ENCODE results near the gene BCHE. TPM values are rescaled to one million over a fixed set of nuclear protein-coding genes. Genes with fewer than 3 reads are reported as not detected.
A peak's percentile ranks its signal among the peaks of the same experiment; 100 is the strongest.

BCHE gene
- total and polyA plus RNA-seq, 2 of the 13 experiments (the other 11 are each of a cell fraction or from before 2014, with no cell fraction given), result not detected

- BruUV-seq (replicated peaks), result no TSS peak
- Histone ChIP-seq H3K9ac (ENCODE audit: insufficient read depth, low read depth, low read length) (no peak overlapping the region), H3K4me2 (ENCODE audit: low read depth, low read length) (no peak overlapping the region), H4K20me1 (ENCODE audit: insufficient read depth, low read length) (no peaks in the 10 kb centered on the region), H3K4me1 (ENCODE audit: insufficient read depth, low read length) (peaks cover 15% of the 10 kb centered on the region), H2AFZ (ENCODE audit: low read length) (peak overlapping the region; percentile 79), H3K4me3 (replicated peaks in 1 of 3; ENCODE audit: insufficient read depth in 1 of 3, low read depth in 2 of 3, low read length in 3 of 3) (no peak overlapping the region), H3K27ac (ENCODE audit: extremely low read length, insufficient read depth, low read length) (no peak overlapping the region), H3K27me3 (ENCODE audit: control insufficient read depth in 1 of 2, insufficient read depth in 2 of 2, low read length in 2 of 2) (no peaks in the 10 kb centered on the region), H3K36me3 (replicated peaks in 1 of 2; ENCODE audit: control insufficient read depth in 1 of 2, insufficient read depth in 2 of 2, low read length in 2 of 2) (no peaks in the 10 kb centered on the region), H3K9me3 (ENCODE audit: low read length) (no peaks in the 10 kb centered on the region), H3K79me2 (ENCODE audit: insufficient read depth, low read length) (no peaks in the 10 kb centered on the region)
- intact Hi-C loops (cut with micrococcal nuclease; ENCODE audit: unreplicated experiment), result no loop called here
- WGBS (ENCODE audit: low lambda C conversion rate), result 11% methylated on average over 4 of the region's 4 CpGs
- in situ Hi-C loops (cut with HindIII; ENCODE audit: extremely low pct_ligation_motif_present, low pct_unique_long_range_greater_than_20kb), result no loop called here
- no peak for ATAC-seq
- FAIRE-seq, result no peak
- no peak for TF ChIP-seq HES4 (CRISPR knock-in tag; IDR thresholded peaks at IDR 0.05; ENCODE audit: borderline replicate concordance)
- no peak for TF ChIP-seq ZNF605 (CRISPR knock-in tag; IDR thresholded peaks at IDR 0.05)
- TF ChIP-seq ZNF343 (CRISPR knock-in tag; IDR thresholded peaks at IDR 0.05), result no peak
- no peak for TF ChIP-seq IRF9 (CRISPR knock-in tag; IDR thresholded peaks at IDR 0.05; ENCODE audit: borderline replicate concordance)
- no peak for TF ChIP-seq POLR2AphosphoS5 (IDR thresholded peaks at IDR 0.05; ENCODE audit: low read depth, low read length)
- no peak for TF ChIP-seq HNRNPL (IDR thresholded peaks at IDR 0.05; ENCODE audit: low read depth, low read length)
- no peak for TF ChIP-seq AHR (CRISPR knock-in tag; IDR thresholded peaks at IDR 0.05)
- TF ChIP-seq NFE2 (CRISPR knock-in tag; IDR thresholded peaks at IDR 0.05), result no peak
- no peak for TF ChIP-seq ZNF253 (CRISPR knock-in tag; IDR thresholded peaks at IDR 0.05; ENCODE audit: borderline replicate concordance)
- no peak for TF ChIP-seq MAFF (IDR thresholded peaks at IDR 0.05; ENCODE audit: low read depth, low read length)
- no peak for TF ChIP-seq ZBTB26 (CRISPR knock-in tag; IDR thresholded peaks at IDR 0.05; ENCODE audit: borderline replicate concordance)
- no peak for TF ChIP-seq GMEB2 (CRISPR knock-in tag; IDR thresholded peaks at IDR 0.05; ENCODE audit: low read depth)
- TF ChIP-seq FOXM1 (CRISPR knock-in tag; IDR thresholded peaks at IDR 0.05), result no peak
- no peak for TF ChIP-seq HNF4G (IDR thresholded peaks at IDR 0.05; ENCODE audit: borderline replicate concordance, low read depth, low read length)
- TF ChIP-seq HNF4G (CRISPR knock-in tag; IDR thresholded peaks at IDR 0.05; ENCODE audit: borderline replicate concordance, low read depth), result no peak
- no peak for TF ChIP-seq ATAD3A (CRISPR knock-in tag; IDR thresholded peaks at IDR 0.05)
- TF ChIP-seq SKI (IDR thresholded peaks at IDR 0.05; ENCODE audit: partially characterized antibody), result no peak
- no peak for TF ChIP-seq ZNF615 (CRISPR knock-in tag; IDR thresholded peaks at IDR 0.05; ENCODE audit: borderline replicate concordance)
- TF ChIP-seq CBX1 (IDR thresholded peaks at IDR 0.05; ENCODE audit: low read depth), result no peak
- no peak for TF ChIP-seq CREM (IDR thresholded peaks at IDR 0.05)
- TF ChIP-seq CREM (CRISPR knock-in tag; IDR thresholded peaks at IDR 0.05), result no peak
- no peak for TF ChIP-seq SOX6 (IDR thresholded peaks at IDR 0.05)
- TF ChIP-seq SOX6 (CRISPR knock-in tag; IDR thresholded peaks at IDR 0.05), result no peak
- ChIA-PET CTCF (ENCODE audit: low intra/inter-chr PET ratio, low total read pairs) (no interaction called here), POLR2A (no interaction called here)
- DNase-seq (ENCODE audit: low spot score), result no peak
Measured at GRCh38 chr3:165788531-165788930, 48.7 kb downstream of the BCHE start.
